WTC11 (cell line): ENCODE data around the gene BLVRA. TPM values are rescaled to one million over a fixed set of nuclear protein-coding genes. Genes with fewer than 3 reads are reported as not detected.

Experiments used
- ATAC-seq: fragments of 200-7000 bp; cut with Tn5 transposase; 2 replicates; pipeline ENCODE4 v1.10.0; 2021; ENCODE audit warnings: mild to moderate bottlenecking, moderate library complexity
- CTCF ChIA-PET: fragments of 300-600 bp; sonication (Branson Sonifier 250); formaldehyde crosslinking; loops from one replicate; lab custom pipeline; 2021; ENCODE audit warnings: antibody characterized with exemption; lab: Charles Lee
- POLR2A ChIA-PET: fragments of 350-600 bp; sonication (Branson Sonifier 250); formaldehyde crosslinking; loops from one replicate; lab custom pipeline; 2021; ENCODE audit warnings: antibody characterized with exemption; lab: Charles Lee
- DNase-seq: peaks from one replicate; pipeline ENCODE4 v3.0.0; 2021; ENCODE audit warnings: low spot score
- H3K27ac Mint-ChIP-seq: 2 replicates; pipeline ENCODE4 v1.8.0; 2021; ENCODE audit warnings: mixed read lengths
- H3K27me3 Mint-ChIP-seq: 2 replicates; pipeline ENCODE4 v1.8.0; 2021; ENCODE audit warnings: low read depth, mild to moderate bottlenecking, moderate library complexity, mixed read lengths
- H3K36me3 Mint-ChIP-seq: 2 replicates; pipeline ENCODE4 v1.8.0; 2021; ENCODE audit warnings: mixed read lengths
- H3K4me1 Mint-ChIP-seq: 2 replicates; pipeline ENCODE4 v1.8.0; 2022; ENCODE audit warnings: mixed read lengths
- H3K4me3 Mint-ChIP-seq: 2 replicates; pipeline ENCODE4 v1.8.0; 2021; ENCODE audit warnings: mild to moderate bottlenecking, moderate library complexity, mixed read lengths
- H3K9me3 Mint-ChIP-seq: 2 replicates; pipeline ENCODE4 v1.8.0; 2021; ENCODE audit warnings: mixed read lengths
- ARID4B ChIP-seq: sonication (generic); formaldehyde crosslinking; IDR thresholded peaks from 2 replicates; pipeline ENCODE4 v1.8.0; 2023; ENCODE audit warnings: missing genetic modification reagents, mild to moderate bottlenecking, borderline replicate concordance
- ATF1 ChIP-seq: sonication (generic); formaldehyde crosslinking; IDR thresholded peaks from 2 replicates; pipeline ENCODE4 v1.8.1; 2023; ENCODE audit warnings: mild to moderate bottlenecking, moderate library complexity, missing genetic modification reagents
- CBFB ChIP-seq: sonication (generic); formaldehyde crosslinking; IDR thresholded peaks from 2 replicates; pipeline ENCODE4 v1.8.1; 2022; ENCODE audit warnings: mild to moderate bottlenecking, low read depth, missing genetic modification reagents
- GABPB1 ChIP-seq: sonication (generic); formaldehyde crosslinking; IDR thresholded peaks from 2 replicates; pipeline ENCODE4 v1.8.1; 2023; ENCODE audit warnings: mild to moderate bottlenecking, missing genetic modification reagents
- IRF1 ChIP-seq: sonication (generic); formaldehyde crosslinking; IDR thresholded peaks from 2 replicates; pipeline ENCODE4 v1.8.0; 2023; ENCODE audit warnings: missing genetic modification reagents
- JAZF1 ChIP-seq: fragments of 250-450 bp; sonication (Bioruptor Pico); IDR thresholded peaks from 2 replicates; pipeline ENCODE4 v1.9.0; 2021; ENCODE audit warnings: moderate library complexity, mild to moderate bottlenecking, inconsistent platforms
- NFATC4 ChIP-seq: fragments of 250-450 bp; sonication (Bioruptor Pico); IDR thresholded peaks from 2 replicates; pipeline ENCODE4 v1.9.0; 2021; ENCODE audit warnings: mild to moderate bottlenecking
- NFE2L1 ChIP-seq: sonication (generic); formaldehyde crosslinking; IDR thresholded peaks from 2 replicates; pipeline ENCODE4 v1.8.1; 2023; ENCODE audit warnings: missing genetic modification reagents
- NR3C1 ChIP-seq: sonication (generic); formaldehyde crosslinking; conservative IDR thresholded peaks from 2 replicates; pipeline ENCODE4 v1.8.1; 2023; ENCODE audit warnings: low read depth, mild to moderate bottlenecking, missing genetic modification reagents
- SMAD3 ChIP-seq: sonication (generic); formaldehyde crosslinking; IDR thresholded peaks from 2 replicates; pipeline ENCODE4 v1.8.0; 2022; ENCODE audit warnings: missing genetic modification reagents, mild to moderate bottlenecking, borderline replicate concordance
- ZBTB43 ChIP-seq: sonication (generic); formaldehyde crosslinking; IDR thresholded peaks from 2 replicates; pipeline ENCODE4 v1.8.1; 2023; ENCODE audit warnings: mild to moderate bottlenecking, missing genetic modification reagents
- ZNF232 ChIP-seq: sonication (generic); formaldehyde crosslinking; IDR thresholded peaks from 2 replicates; pipeline ENCODE4 v1.8.0; 2022; ENCODE audit warnings: mild to moderate bottlenecking, missing genetic modification reagents
- ZNF263 ChIP-seq: sonication (generic); formaldehyde crosslinking; IDR thresholded peaks from 2 replicates; pipeline ENCODE4 v1.8.1; 2022; ENCODE audit warnings: low read depth, mild to moderate bottlenecking, moderate library complexity, missing genetic modification reagents
- ZNF281 ChIP-seq: sonication (generic); formaldehyde crosslinking; IDR thresholded peaks from 2 replicates; pipeline ENCODE4 v1.8.0; 2023; ENCODE audit warnings: mild to moderate bottlenecking, missing genetic modification reagents
- ZNF317 ChIP-seq: sonication (generic); formaldehyde crosslinking; IDR thresholded peaks from 2 replicates; pipeline ENCODE4 v1.8.1; 2023; ENCODE audit warnings: low read depth, mild to moderate bottlenecking, moderate library complexity, missing genetic modification reagents, borderline replicate concordance
- ZNF671 ChIP-seq: fragments of 250-450 bp; sonication (Bioruptor Pico); IDR thresholded peaks from 2 replicates; pipeline ENCODE4 v1.8.0; 2021; ENCODE audit warnings: mild to moderate bottlenecking
- total RNA-seq: library from RNA; stranded (reverse); gene quantifications from 3 replicates; pipeline ENCODE4 v1.2.3, GENCODE V29; 2021

Gene BLVRA
- total RNA-seq, 1 experiment from 2014 or later, result 35.5 TPM

GRCh38 chr7:43747328-43748105, 11.0 kb upstream of the BLVRA start:
- CTCF ChIA-PET, result no interaction called here

More at GRCh38 chr7:43747328-43748105, 11.0 kb upstream of the BLVRA start:
- ATAC-seq (no peak), DNase-seq (no peak)
- H3K36me3 Mint-ChIP-seq, result no peaks in the 10 kb centered on the region
- no peak for TF ChIP-seq CBFB
- TF ChIP-seq ZNF671 (CRISPR knock-in tag), result no peak
- TF ChIP-seq IRF1, result no peak
- TF ChIP-seq ZNF263 (CRISPR knock-in tag), result no peak
- no peak for TF ChIP-seq ZNF281 (CRISPR knock-in tag)
- TF ChIP-seq JAZF1 (CRISPR knock-in tag), result no peak
- TF ChIP-seq ZNF232, result no peak
- no peak for TF ChIP-seq NFATC4
- TF ChIP-seq ARID4B (CRISPR knock-in tag), result no peak
- TF ChIP-seq NFE2L1 (CRISPR knock-in tag), result no peak
- TF ChIP-seq GABPB1, result no peak
- TF ChIP-seq ZNF317 (CRISPR knock-in tag), result no peak
- TF ChIP-seq ATF1, result no peak
- TF ChIP-seq NR3C1 (CRISPR knock-in tag), result no peak
- no peak for TF ChIP-seq ZBTB43
- TF ChIP-seq SMAD3 (CRISPR knock-in tag), result no peak
- POLR2A ChIA-PET, result interaction anchor here (0.6 kb wide), 1 partner anchor 121 kb away, joined by 4 read pairs; no protein-coding TSS in a partner anchor
- no peak overlapping the region for H3K27ac Mint-ChIP-seq
- no peak overlapping the region for H3K4me3 Mint-ChIP-seq
- H3K27me3 Mint-ChIP-seq, result peaks cover 1% of the 10 kb centered on the region; the same call in 1 of the 2 replicates
- H3K4me1 Mint-ChIP-seq, result peaks cover 4% of the 10 kb centered on the region
- H3K9me3 Mint-ChIP-seq, result peaks cover 1% of the 10 kb centered on the region
